SK-N-MC (cell line): ENCODE measurements around the gene PCNX3.

Experiments
- EZH2 ChIP-seq: fragments of 200-600 bp; sonication (generic); IDR thresholded peaks from one replicate; pipeline ENCODE4 v1.6.1; 2017; ENCODE audit warnings: antibody characterized with exemption
- FOXP2 ChIP-seq: optimal IDR thresholded peaks from 2 replicates; pipeline ENCODE3; 2011; ENCODE audit warnings: mild to moderate bottlenecking, moderate library complexity; ENCODE audit not compliant: insufficient read depth; ENCODE audit errors: extremely low read length, control extremely low read depth
- POLR2AphosphoS5 ChIP-seq: IDR thresholded peaks from 2 replicates; pipeline ENCODE4 v1.6.1; 2012; ENCODE audit warnings: mild to moderate bottlenecking, low read depth, low read length, borderline replicate concordance

DNA sequence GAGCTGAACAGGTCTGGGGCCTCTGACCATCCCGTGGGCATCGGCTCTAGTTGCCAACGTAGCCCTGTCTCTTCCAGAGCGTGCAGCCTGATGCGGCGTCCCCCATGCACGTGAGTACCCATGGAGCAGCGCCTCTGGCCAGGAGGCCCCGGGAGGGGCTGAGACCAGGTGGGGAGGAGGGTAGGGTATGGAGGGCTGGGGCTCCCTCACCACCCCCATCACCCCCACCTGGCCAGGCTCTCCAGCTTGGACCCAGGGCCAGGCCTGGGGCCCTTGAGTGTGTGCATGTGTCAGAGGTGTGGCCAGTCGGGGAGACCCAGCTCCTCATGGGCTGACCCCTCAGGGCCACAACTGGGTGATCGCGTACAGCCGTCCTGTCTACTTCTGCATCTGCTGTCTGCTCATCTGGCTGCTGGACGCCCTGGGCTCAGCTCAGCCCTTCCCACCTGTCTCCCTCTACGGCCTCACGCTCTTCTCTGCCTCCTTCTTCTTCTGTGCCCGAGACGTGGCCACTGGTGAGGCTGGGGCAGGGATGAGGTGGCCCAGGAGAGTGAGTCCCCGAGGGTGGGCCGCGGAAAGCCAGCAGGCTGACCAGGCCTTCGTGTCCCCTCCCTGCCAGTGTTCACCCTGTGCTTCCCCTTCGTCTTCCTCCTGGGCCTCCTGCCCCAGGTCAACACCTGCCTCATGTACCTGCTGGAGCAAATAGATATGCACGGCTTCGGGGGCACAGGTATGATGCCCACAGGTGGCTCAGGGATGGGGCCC, 8.5 kb downstream of the PCNX3 start:
- TF ChIP-seq EZH2 (no peak), POLR2AphosphoS5 (no peak), FOXP2 (no peak)
